MM.1S (cell line): ENCODE data around the gene FAM156A.
"Not testable (repeated sequence)": the region's sequence is repeated elsewhere in the genome, so short reads cannot be mapped to it uniquely, and the experiment has no call there.

Source experiments
- CTCF ChIP-seq: fragments of 300-600 bp; sonication (generic); IDR thresholded peaks from 2 replicates; pipeline ENCODE4 v1.5.1; 2016; ENCODE audit warnings: antibody characterized with exemption, low read length, mixed read lengths
- EZH2 ChIP-seq: fragments of 300-600 bp; sonication (generic); optimal IDR thresholded peaks from 2 replicates; pipeline ENCODE3; 2017; ENCODE audit warnings: low read depth, mild to moderate bottlenecking, antibody characterized with exemption, low read length, mixed read lengths

- TF ChIP-seq CTCF, EZH2: not testable (repeated sequence)
Observed at GRCh38 chrX:52948265-52948664, 10.1 kb downstream of the FAM156A start.
